Measurements from ENCODE around the gene NFIB. TPM values are rescaled to one million over a fixed set of nuclear protein-coding genes. Genes with fewer than 3 reads are reported as not detected.
A peak's percentile ranks its signal among the peaks of the same experiment; 100 is the strongest.

Gene NFIB
- total RNA-seq, 1 experiment from 2014 or later, result 14.3 TPM

- Histone ChIP-seq H3K27ac (ENCODE audit: insufficient read length, low read depth, low read length) (no peak overlapping the region), H2AK5ac (ENCODE audit: insufficient read length, low read length) (no peak overlapping the region), H4K5ac (ENCODE audit: insufficient read length, low read depth, low read length) (no peak overlapping the region), H2BK20ac (ENCODE audit: low read depth, low read length, poor library complexity, severe bottlenecking) (no peak overlapping the region), H4K91ac (ENCODE audit: insufficient read length, low read depth, low read length) (no peak overlapping the region), H3K23me2 (ENCODE audit: insufficient read length, low read depth, low read length, poor library complexity, severe bottlenecking) (peaks cover 24% of the 10 kb centered on the region), H2BK12ac (ENCODE audit: insufficient read length, low read depth, low read length) (no peak overlapping the region), H3K4me2 (ENCODE audit: insufficient read depth, insufficient read length, low read length) (peak overlapping the region; percentile 95), H2BK120ac (ENCODE audit: low read depth, low read length, poor library complexity, severe bottlenecking) (no peak overlapping the region), H3K9ac (ENCODE audit: extremely low read depth, insufficient read length, low read length) (peak overlapping the region; percentile 93), H3K79me1 (ENCODE audit: insufficient read depth, low read depth, low read length, poor library complexity, severe bottlenecking) (no peaks in the 10 kb centered on the region), H2BK15ac (ENCODE audit: low read depth, low read length) (no peak overlapping the region), H3K18ac (ENCODE audit: insufficient read length, low read depth, low read length) (no peak overlapping the region), H3K4ac (ENCODE audit: low read depth, low read length) (no peak overlapping the region), H3K56ac (ENCODE audit: insufficient read length, low read depth, low read length) (no peak overlapping the region), H4K20me1 (ENCODE audit: control insufficient read depth, insufficient read depth, insufficient read length) (no peaks in the 10 kb centered on the region), H3K27me3 (ENCODE audit: insufficient read depth, low read length) (no peaks in the 10 kb centered on the region), H3K23ac (ENCODE audit: insufficient read length, low read depth, low read length) (no peak overlapping the region), H3T11ph (ENCODE audit: low read length) (no peak overlapping the region), H2BK5ac (ENCODE audit: insufficient read length, low read length) (no peak overlapping the region), H3K9me3 (ENCODE audit: control insufficient read depth, low read depth, low read length) (no peaks in the 10 kb centered on the region), H3K79me2 (ENCODE audit: insufficient read depth, low read length) (no peaks in the 10 kb centered on the region), H3K14ac (ENCODE audit: insufficient read depth, low read length) (no peak overlapping the region), H3K4me1 (ENCODE audit: insufficient read depth, low read length) (peaks cover 8% of the 10 kb centered on the region; the same call in 1 of the 2 replicates), H4K8ac (replicated peaks; ENCODE audit: insufficient read length, low read depth, low read length) (no peak overlapping the region), H2AFZ (ENCODE audit: low read length) (no peak overlapping the region)
- Mint-ChIP-seq H3K27ac (peak overlapping the region; percentile 67 to 96 (median 94); a peak in 4 of 7 replicates), H3K36me3 (ENCODE audit: insufficient read depth in 1 of 3, low read depth in 3 of 3) (no peaks in the 10 kb centered on the region; a peak in 1 of 7 replicates), H3K4me1 (peaks cover 63 to 64% of the 10 kb centered on the region in 2 experiments), H3K4me3 (peak overlapping the region; percentile 86 to 96), H3K27me3 (ENCODE audit: low read depth) (peaks cover 18% of the 10 kb centered on the region), H3K9me3 (no peaks in the 10 kb centered on the region)
- TF ChIP-seq CTCF (conservative IDR thresholded peaks at IDR 0.05), result no peak
- DNase-seq, result no peak
- no CpG with 5 or more reads among the region's 9 CpGs for WGBS (ENCODE audit: extremely low coverage, insufficient read length, low lambda C conversion rate)
These were observed 7.7 kb upstream of the NFIB start for GRCh38 chr9:14321517-14322130.

All from H9 (cell line).